Measurements from ENCODE around the gene PDZD8.

DNA sequence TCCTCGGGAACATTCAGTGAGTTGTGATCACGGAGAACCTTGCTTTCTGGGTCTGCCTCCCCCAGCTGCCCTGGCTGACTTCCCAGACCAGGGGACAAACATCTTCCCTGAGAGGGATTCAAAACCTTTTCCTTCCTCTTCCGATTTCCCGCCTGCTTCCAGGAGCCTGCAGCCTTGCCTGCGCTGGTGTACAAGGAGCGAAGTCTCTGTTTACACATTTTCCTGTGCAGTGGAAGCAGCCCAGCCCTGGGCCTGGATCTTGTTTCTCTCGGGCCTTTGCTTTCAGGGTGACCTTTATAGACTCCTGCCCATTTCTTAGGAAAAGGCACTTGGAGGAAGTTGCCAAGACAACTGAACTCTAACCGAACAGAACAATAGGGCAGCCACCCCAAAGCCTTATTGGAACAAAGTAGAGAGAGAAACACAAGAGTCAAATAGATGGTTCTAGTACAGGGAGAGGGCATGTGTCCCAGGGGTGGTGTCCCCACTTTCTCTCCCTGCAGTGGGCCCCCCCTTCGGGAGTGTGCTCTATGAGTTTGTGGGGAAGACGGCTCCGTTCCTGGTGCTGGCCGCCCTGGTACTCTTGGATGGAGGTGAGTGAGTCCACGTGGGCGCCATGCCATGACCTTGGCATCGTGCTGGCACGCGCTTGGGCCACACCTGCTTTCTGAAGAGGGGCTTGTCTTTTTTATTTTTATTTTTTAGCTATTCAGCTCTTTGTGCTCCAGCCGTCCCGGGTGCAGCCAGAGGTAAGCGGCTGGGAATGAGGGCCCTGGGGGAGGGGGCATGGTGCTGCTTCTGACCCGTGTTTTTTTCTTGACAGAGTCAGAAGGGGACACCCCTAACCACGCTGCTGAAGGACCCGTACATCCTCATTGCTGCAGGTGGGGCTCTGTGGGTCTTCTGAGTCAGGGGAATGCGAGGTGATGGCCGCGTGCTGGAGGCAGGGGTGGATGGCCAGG is 120.2 kb downstream of the PDZD8 start:
- TF ChIP-seq, protein P1, sequence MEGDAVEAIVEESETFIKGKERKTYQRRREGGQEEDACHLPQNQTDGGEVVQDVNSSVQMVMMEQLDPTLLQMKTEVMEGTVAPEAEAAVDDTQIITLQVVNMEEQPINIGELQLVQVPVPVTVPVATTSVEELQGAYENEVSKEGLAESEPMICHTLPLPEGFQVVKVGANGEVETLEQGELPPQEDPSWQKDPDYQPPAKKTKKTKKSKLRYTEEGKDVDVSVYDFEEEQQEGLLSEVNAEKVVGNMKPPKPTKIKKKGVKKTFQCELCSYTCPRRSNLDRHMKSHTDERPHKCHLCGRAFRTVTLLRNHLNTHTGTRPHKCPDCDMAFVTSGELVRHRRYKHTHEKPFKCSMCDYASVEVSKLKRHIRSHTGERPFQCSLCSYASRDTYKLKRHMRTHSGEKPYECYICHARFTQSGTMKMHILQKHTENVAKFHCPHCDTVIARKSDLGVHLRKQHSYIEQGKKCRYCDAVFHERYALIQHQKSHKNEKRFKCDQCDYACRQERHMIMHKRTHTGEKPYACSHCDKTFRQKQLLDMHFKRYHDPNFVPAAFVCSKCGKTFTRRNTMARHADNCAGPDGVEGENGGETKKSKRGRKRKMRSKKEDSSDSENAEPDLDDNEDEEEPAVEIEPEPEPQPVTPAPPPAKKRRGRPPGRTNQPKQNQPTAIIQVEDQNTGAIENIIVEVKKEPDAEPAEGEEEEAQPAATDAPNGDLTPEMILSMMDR (IDR thresholded peaks at IDR 0.05), result no peak
- TF ChIP-seq EZH2 (IDR thresholded peaks at IDR 0.05), result no peak
- no peak for TF ChIP-seq EZH2phosphoT487 (IDR thresholded peaks at IDR 0.05)
